Naive B cell (primary cell): ENCODE results near the gene C1QBP. TPM values are rescaled to one million over a fixed set of nuclear protein-coding genes. Genes with fewer than 3 reads are reported as not detected.
"Not testable (repeated sequence)": the region's sequence is repeated elsewhere in the genome, so short reads cannot be mapped to it uniquely, and the experiment has no call there.

Experiments
- ATAC-seq, 2 donors: fragments of 150-1000 bp; cut with Tn5 transposase; 2 replicates each; pipeline ENCODE4 v1.10.0; 2021; ENCODE audit warnings: low read depth in 2 of 2, mild to moderate bottlenecking in 2 of 2, moderate library complexity in 2 of 2
- DNase-seq: peaks from one replicate; pipeline ENCODE4 v3.0.0; 2022
- H3K27ac Mint-ChIP-seq, 6 donors: one replicate each; pipeline ENCODE4 v1.8.0; 2020 to 2022; ENCODE audit warnings: mild to moderate bottlenecking in 6 of 6, mixed read lengths in 6 of 6, moderate library complexity in 5 of 6, inconsistent platforms in 2 of 6
- H3K27me3 Mint-ChIP-seq, 3 donors: one replicate each; pipeline ENCODE4 v1.8.0; 2021 to 2022; ENCODE audit warnings: mixed read lengths in 3 of 3, mild to moderate bottlenecking in 1 of 3
- H3K36me3 Mint-ChIP-seq, 2 donors: one replicate each; pipeline ENCODE4 v1.8.0; 2020 to 2022; ENCODE audit warnings: mixed read lengths in 2 of 2, inconsistent platforms in 1 of 2, mild to moderate bottlenecking in 1 of 2
- H3K4me1 Mint-ChIP-seq, 3 donors: one replicate each; pipeline ENCODE4 v1.8.0; 2020 to 2022; ENCODE audit warnings: mixed read lengths in 3 of 3, inconsistent platforms in 1 of 3, mild to moderate bottlenecking in 1 of 3, moderate library complexity in 1 of 3
- H3K4me3 Mint-ChIP-seq, 8 donors: one replicate each; pipeline ENCODE4 v1.8.0; 2020 to 2022; ENCODE audit warnings: mild to moderate bottlenecking in 8 of 8, mixed read lengths in 8 of 8, moderate library complexity in 8 of 8, inconsistent platforms in 2 of 8
- H3K9me3 Mint-ChIP-seq, 7 donors: one replicate each; pipeline ENCODE4 v1.8.0; 2020 to 2022; ENCODE audit warnings: mixed read lengths in 7 of 7, mild to moderate bottlenecking in 5 of 7, inconsistent platforms in 2 of 7, moderate library complexity in 1 of 7
- polyA plus RNA-seq, 6 donors: library from polyadenylated mRNA; unstranded; fragments of 300-500 nt; fragmentation: Illumina TruSeq; gene quantifications; one replicate each; pipeline ENCODE4 v1.2.3, GENCODE V29; 2021; ENCODE audit warnings: low read depth in 6 of 6

The C1QBP gene
- polyA plus RNA-seq, 6 donors from 2014 or later: 206 to 309 (median 274) TPM

- peak overlapping the region in 2 of 8 donors; percentile 44 to 52 for H3K4me3 Mint-ChIP-seq
- DNase-seq (no peak), ATAC-seq (no peak)
- H3K27ac Mint-ChIP-seq: peak overlapping the region in 3 of 6 donors; percentile 63 to 78 (median 65)
- no peaks in the 10 kb centered on the region for H3K27me3 Mint-ChIP-seq
- peaks cover 4 to 8% of the 10 kb centered on the region in 2 donors for H3K36me3 Mint-ChIP-seq
- H3K4me1 Mint-ChIP-seq: peaks cover 28 to 39% (median 30%) of the 10 kb centered on the region in 3 donors
- no peaks in the 10 kb centered on the region for H3K9me3 Mint-ChIP-seq
Observed at GRCh38 chr17:5464717-5465507, 26.0 kb upstream of the C1QBP start.

- no peak overlapping the region for H3K27ac Mint-ChIP-seq
- ATAC-seq (no peak), DNase-seq (no peak)
- no peaks in the 10 kb centered on the region for H3K9me3 Mint-ChIP-seq
- no peak overlapping the region for H3K4me3 Mint-ChIP-seq
- H3K27me3 Mint-ChIP-seq: no peaks in the 10 kb centered on the region
- H3K4me1 Mint-ChIP-seq: peaks cover 0 to 4% (median 0%) of the 10 kb centered on the region in 3 donors
- H3K36me3 Mint-ChIP-seq: peaks cover 12 to 31% of the 10 kb centered on the region in 2 donors
Observed at GRCh38 chr17:5446786-5447185, 7.8 kb upstream of the C1QBP start.

- H3K9me3 Mint-ChIP-seq: no peaks in the 10 kb centered on the region
- peaks cover 8 to 11% (median 10%) of the 10 kb centered on the region in 3 donors for H3K4me1 Mint-ChIP-seq
- H3K27ac Mint-ChIP-seq: no peak overlapping the region
- ATAC-seq: no peak
- peaks cover 12 to 23% of the 10 kb centered on the region in 2 donors for H3K36me3 Mint-ChIP-seq
- H3K4me3 Mint-ChIP-seq: no peak overlapping the region
- H3K27me3 Mint-ChIP-seq: no peaks in the 10 kb centered on the region
- no peak for DNase-seq
Observed at GRCh38 chr17:5444209-5444608, 5.3 kb upstream of the C1QBP start.

- no peak for ATAC-seq
Observed at GRCh38 chr17:5443728-5444127, 4.8 kb upstream of the C1QBP start.

GRCh38 chr17:5439446-5439764 is 450 bp upstream of the C1QBP start:
- peaks cover 0 to 10% of the 10 kb centered on the region in 2 donors for H3K36me3 Mint-ChIP-seq
- peaks cover 19 to 42% (median 28%) of the 10 kb centered on the region in 3 donors for H3K4me1 Mint-ChIP-seq
- H3K27me3 Mint-ChIP-seq: no peaks in the 10 kb centered on the region
- DNase-seq: no peak
- ATAC-seq: no peak
- no peaks in the 10 kb centered on the region for H3K9me3 Mint-ChIP-seq
- peak overlapping the region; percentile 84 to 96 (median 94) for H3K27ac Mint-ChIP-seq
- peak overlapping the region; percentile 80 to 93 (median 90) for H3K4me3 Mint-ChIP-seq

More at GRCh38 chr17:5443728-5444127, 4.8 kb upstream of the C1QBP start:
- H3K36me3 Mint-ChIP-seq: peaks cover 12 to 23% of the 10 kb centered on the region in 2 donors
- H3K27ac Mint-ChIP-seq: no peak overlapping the region
- peaks cover 10 to 13% (median 11%) of the 10 kb centered on the region in 3 donors for H3K4me1 Mint-ChIP-seq
- no peaks in the 10 kb centered on the region for H3K9me3 Mint-ChIP-seq
- H3K27me3 Mint-ChIP-seq: no peaks in the 10 kb centered on the region
- no peak overlapping the region for H3K4me3 Mint-ChIP-seq
- no peak for DNase-seq

- Mint-ChIP-seq H3K27me3 (no peaks in the 10 kb centered on the region), H3K4me3 (peak overlapping the region; percentile 80 to 93 (median 89)), H3K9me3 (no peaks in the 10 kb centered on the region), H3K36me3 (peaks cover 0 to 12% of the 10 kb centered on the region in 2 donors), H3K27ac (peak overlapping the region in 4 of 6 donors; percentile 37 to 80 (median 73)), H3K4me1 (peaks cover 19 to 45% (median 36%) of the 10 kb centered on the region in 3 donors)
- ATAC-seq (no peak), DNase-seq (no peak)
Observed at GRCh38 chr17:5437721-5438317, 1.1 kb downstream of the C1QBP start.

GRCh38 chr17:5435781-5436315 is 3.1 kb downstream of the C1QBP start:
- Mint-ChIP-seq H3K36me3 (peaks cover 10 to 18% of the 10 kb centered on the region in 2 donors), H3K27ac (peak overlapping the region in 1 of 6 donors; percentile 78), H3K4me3 (peak overlapping the region in 1 of 8 donors; percentile 44), H3K4me1 (peaks cover 21 to 45% (median 36%) of the 10 kb centered on the region in 3 donors)
- DNase-seq, H3K27me3 Mint-ChIP-seq, H3K9me3 Mint-ChIP-seq, ATAC-seq: not testable (repeated sequence)

- H3K27ac Mint-ChIP-seq: peak overlapping the region in 1 of 6 donors; percentile 32
- H3K36me3 Mint-ChIP-seq: peaks cover 16 to 20% of the 10 kb centered on the region in 2 donors
- H3K27me3 Mint-ChIP-seq: no peaks in the 10 kb centered on the region
- ATAC-seq (no peak), DNase-seq (no peak)
- H3K4me1 Mint-ChIP-seq: peaks cover 25 to 41% (median 36%) of the 10 kb centered on the region in 3 donors
- peak overlapping the region in 2 of 8 donors; percentile 10 to 37 for H3K4me3 Mint-ChIP-seq
- H3K9me3 Mint-ChIP-seq: no peaks in the 10 kb centered on the region
Observed at GRCh38 chr17:5434984-5435383, 4.0 kb downstream of the C1QBP start.

GRCh38 chr17:5431949-5432556 is 6.9 kb downstream of the C1QBP start:
- H3K9me3 Mint-ChIP-seq: no peaks in the 10 kb centered on the region
- peak overlapping the region in 3 of 6 donors; percentile 20 to 44 (median 25) for H3K27ac Mint-ChIP-seq
- H3K4me3 Mint-ChIP-seq: no peak overlapping the region
- peaks cover 17 to 25% (median 18%) of the 10 kb centered on the region in 3 donors for H3K4me1 Mint-ChIP-seq
- no peak for ATAC-seq
- H3K36me3 Mint-ChIP-seq: peaks cover 20 to 33% of the 10 kb centered on the region in 2 donors
- no peak for DNase-seq
- no peaks in the 10 kb centered on the region for H3K27me3 Mint-ChIP-seq

GRCh38 chr17:5431234-5431633 is 7.7 kb downstream of the C1QBP start:
- DNase-seq, ATAC-seq, H3K4me3 Mint-ChIP-seq, H3K27me3 Mint-ChIP-seq, H3K9me3 Mint-ChIP-seq: not testable (repeated sequence)
- Mint-ChIP-seq H3K36me3 (peaks cover 20 to 33% of the 10 kb centered on the region in 2 donors), H3K27ac (peak overlapping the region in 1 of 6 donors; percentile 70), H3K4me1 (peaks cover 10 to 17% (median 17%) of the 10 kb centered on the region in 3 donors)

GRCh38 chr17:5430413-5430999 is 8.4 kb downstream of the C1QBP start:
- peaks cover 9 to 15% (median 14%) of the 10 kb centered on the region in 3 donors for H3K4me1 Mint-ChIP-seq
- ATAC-seq: no peak
- peak overlapping the region in 5 of 6 donors; percentile 59 to 88 (median 70) for H3K27ac Mint-ChIP-seq
- no peak overlapping the region for H3K4me3 Mint-ChIP-seq
- H3K27me3 Mint-ChIP-seq: no peaks in the 10 kb centered on the region
- H3K9me3 Mint-ChIP-seq: no peaks in the 10 kb centered on the region
- DNase-seq: no peak
- H3K36me3 Mint-ChIP-seq: peaks cover 20 to 33% of the 10 kb centered on the region in 2 donors

GRCh38 chr17:5429191-5429887 is 9.6 kb downstream of the C1QBP start:
- ATAC-seq (no peak), DNase-seq (no peak)
- H3K9me3 Mint-ChIP-seq: no peaks in the 10 kb centered on the region
- no peak overlapping the region for H3K4me3 Mint-ChIP-seq
- H3K36me3 Mint-ChIP-seq: peaks cover 20 to 33% of the 10 kb centered on the region in 2 donors
- H3K27me3 Mint-ChIP-seq: no peaks in the 10 kb centered on the region
- H3K4me1 Mint-ChIP-seq: peaks cover 9 to 15% (median 12%) of the 10 kb centered on the region in 3 donors
- H3K27ac Mint-ChIP-seq: peak overlapping the region in 4 of 6 donors; percentile 41 to 65 (median 48)
